ENCODE data around the gene NIM1K. TPM values are rescaled to one million over a fixed set of nuclear protein-coding genes. Genes with fewer than 3 reads are reported as not detected.
"Not testable (repeated sequence)": the region's sequence is repeated elsewhere in the genome, so short reads cannot be mapped to it uniquely, and the experiment has no call there.

The NIM1K gene
- total RNA-seq, 1 donor from 2014 or later: 0.61 TPM

- intact Hi-C loops (cut with micrococcal nuclease): loop anchor here (5.0 to 10.0 kb wide), 4 partner anchors 196 to 1614 kb away; partner anchors contain the start of gene MRPS30
Observed at GRCh38 chr5:43190755-43191603, 1.0 kb upstream of the NIM1K start.

- intact Hi-C loops (cut with micrococcal nuclease): loop anchor here (1.0 to 10.0 kb wide), 13 partner anchors 42 to 1612 kb away; partner anchors contain the start of genes HMGCS1 and MRPS30
Observed at GRCh38 chr5:43192558-43193180, 644 bp downstream of the NIM1K start.

- intact Hi-C loops (cut with micrococcal nuclease): loop anchor here (1.0 to 10.0 kb wide), 12 partner anchors 41 to 1611 kb away; partner anchors contain the start of genes HMGCS1 and MRPS30
Observed at GRCh38 chr5:43193181-43193893, 1.3 kb downstream of the NIM1K start.

- intact Hi-C loops (cut with micrococcal nuclease): loop anchor here (1.0 to 10.0 kb wide), 12 partner anchors 40 to 1611 kb away; partner anchors contain the start of genes HMGCS1 and MRPS30
Observed at GRCh38 chr5:43193894-43194265, 1.9 kb downstream of the NIM1K start.

- intact Hi-C loops (cut with micrococcal nuclease): loop anchor here (10.0 kb wide), 1 partner anchor 1609 kb away; the partner anchor contains the start of gene MRPS30
Observed at GRCh38 chr5:43195670-43196265, 3.7 kb downstream of the NIM1K start.

- intact Hi-C loops (cut with micrococcal nuclease): loop anchor here (10.0 kb wide), 1 partner anchor 1607 kb away; the partner anchor contains the start of gene MRPS30
Observed at GRCh38 chr5:43197535-43197934, 5.5 kb downstream of the NIM1K start.

GRCh38 chr5:43201442-43201841 is 9.4 kb downstream of the NIM1K start:
- intact Hi-C loops (cut with micrococcal nuclease): not testable (repeated sequence)

DNA sequence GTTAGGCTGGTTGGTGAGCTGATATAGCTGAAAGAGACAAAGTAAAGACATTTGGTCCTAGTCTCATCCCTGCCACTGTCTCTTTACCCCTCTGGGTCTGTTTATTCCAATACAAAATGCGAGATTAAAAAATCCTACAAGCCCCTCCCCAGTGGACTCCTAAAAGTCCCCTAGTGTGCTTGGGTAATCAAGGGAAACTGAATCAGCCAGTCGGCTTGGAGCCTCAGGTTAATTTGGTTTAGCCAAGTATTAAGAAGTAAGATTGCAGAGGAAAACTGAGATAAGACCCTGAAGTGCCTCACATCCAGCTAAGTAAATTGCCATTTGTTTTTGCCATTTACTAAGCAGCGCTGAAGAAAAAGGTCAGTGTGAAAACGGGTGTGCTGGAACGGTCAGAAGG is 10.4 kb downstream of the NIM1K start:
- intact Hi-C loops (cut with micrococcal nuclease): no loop called here

GRCh38 chr5:43203373-43203772 is 11.3 kb downstream of the NIM1K start:
- intact Hi-C loops (cut with micrococcal nuclease): no loop called here

DNA sequence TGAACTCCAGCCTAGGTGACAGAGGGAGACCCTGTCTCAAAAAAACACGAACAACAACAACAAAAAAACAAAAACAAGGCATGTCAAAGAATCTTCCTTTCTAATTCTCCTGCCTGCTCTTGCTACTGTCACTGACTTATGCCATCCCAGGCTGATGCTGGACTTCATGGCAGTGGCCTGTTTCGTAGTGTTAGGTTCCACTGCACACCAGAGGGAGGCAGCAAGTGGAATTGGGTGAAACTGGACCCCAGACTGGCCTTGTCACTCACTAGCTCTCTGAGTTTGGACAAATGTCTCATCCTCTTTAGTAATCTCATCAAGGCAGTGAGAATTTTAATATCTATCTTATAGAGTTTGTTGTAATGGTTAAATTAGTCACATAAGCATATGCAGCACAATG is 12.9 kb downstream of the NIM1K start:
- intact Hi-C loops (cut with micrococcal nuclease): no loop called here

DNA sequence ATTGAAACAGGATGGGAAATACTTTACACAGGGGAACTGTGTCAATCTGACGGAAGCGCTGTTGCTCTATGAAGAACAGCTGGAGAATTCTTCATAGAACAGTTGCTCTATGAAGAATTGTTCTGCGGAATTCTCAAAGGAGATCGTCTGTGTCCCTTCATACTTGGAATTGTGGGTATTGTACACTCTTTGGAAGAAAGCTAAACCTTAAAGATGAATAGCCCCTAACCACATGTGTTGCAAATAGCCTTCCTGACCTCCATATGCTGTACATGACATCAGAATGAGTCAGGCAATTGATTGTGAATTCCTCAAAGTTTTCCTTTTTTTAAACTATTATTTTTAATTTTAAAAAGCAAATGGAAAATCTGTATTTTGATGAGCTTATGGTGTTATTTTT is 15.6 kb downstream of the NIM1K start:
- intact Hi-C loops (cut with micrococcal nuclease): no loop called here

DNA sequence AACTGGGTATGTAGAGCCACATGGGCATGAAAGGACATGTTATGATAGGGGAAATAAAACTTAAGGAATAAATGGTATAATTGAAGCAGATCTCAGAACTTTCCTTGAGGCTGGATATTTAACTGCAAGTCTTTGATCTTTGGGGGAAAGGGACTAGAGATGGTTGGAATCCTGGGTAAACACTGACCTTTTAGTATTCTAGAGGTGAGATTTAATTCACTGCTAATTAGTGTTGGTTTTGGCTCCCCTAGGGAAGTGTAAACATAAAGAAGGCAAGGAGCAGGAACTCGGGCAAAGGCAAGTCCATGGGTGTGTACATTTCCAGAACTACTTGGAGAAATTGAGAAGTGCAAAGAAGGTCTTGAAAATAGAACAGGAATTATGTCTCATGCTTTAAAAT is 16.6 kb downstream of the NIM1K start:
- intact Hi-C loops (cut with micrococcal nuclease): no loop called here

DNA sequence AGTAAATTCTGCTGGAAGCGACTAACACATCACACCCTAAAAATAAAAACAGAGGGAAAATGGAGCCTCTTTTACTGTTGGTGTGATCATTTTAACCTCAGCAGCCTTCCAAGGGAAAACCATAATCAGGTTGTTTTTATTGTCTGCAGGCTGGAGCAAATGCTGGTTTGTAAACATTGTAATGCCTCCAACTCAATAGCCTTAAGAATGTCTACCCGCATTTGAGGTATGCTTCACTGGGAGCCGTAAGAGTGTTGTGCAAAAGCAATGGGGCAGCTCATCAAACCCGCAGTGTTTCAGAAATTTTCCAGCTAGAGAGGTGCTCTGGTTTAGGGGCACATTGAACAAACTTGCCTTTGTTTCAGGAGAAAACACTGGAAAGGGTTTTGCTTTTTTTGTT is 17.0 kb downstream of the NIM1K start:
- intact Hi-C loops (cut with micrococcal nuclease): no loop called here

DNA sequence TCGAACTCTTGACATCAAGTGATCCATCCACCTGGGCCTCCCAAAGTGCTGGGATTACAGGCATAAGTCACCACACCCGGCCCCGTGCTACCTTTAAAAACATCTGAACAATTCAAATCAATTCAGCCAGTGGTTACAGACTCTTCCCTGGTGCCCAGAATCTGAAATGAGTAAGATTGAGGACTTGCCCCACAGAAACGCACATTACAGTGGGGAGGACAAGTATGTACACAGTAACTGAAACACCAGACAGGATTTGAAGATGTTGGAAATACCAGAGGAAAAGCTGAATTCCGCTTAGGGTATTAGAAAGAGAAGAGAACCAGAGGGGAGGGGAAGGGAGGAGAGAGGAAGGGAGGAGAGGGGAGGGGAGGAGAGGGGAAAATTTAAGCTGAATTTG is 17.8 kb downstream of the NIM1K start:
- intact Hi-C loops (cut with micrococcal nuclease): no loop called here

DNA sequence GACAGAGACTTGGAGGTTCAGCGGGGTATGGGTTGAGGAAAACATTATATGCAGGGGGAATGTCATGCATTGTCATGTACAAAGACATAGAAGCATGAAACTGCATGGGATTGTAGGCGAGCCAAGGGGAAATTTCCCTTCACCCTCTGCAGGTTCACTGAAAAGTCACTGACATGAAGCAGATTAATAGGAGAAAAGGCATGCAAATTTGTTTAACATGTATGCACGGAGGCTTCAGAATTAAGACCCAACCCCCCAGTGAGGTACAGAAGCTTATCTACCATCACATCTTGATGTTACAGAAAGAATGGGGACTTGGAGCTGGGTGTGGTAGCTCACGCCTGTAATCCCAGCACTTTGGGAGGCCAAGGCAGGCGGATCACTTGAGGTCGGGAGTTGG is 18.5 kb downstream of the NIM1K start:
- intact Hi-C loops (cut with micrococcal nuclease): no loop called here

GRCh38 chr5:43213951-43214350 is 21.9 kb downstream of the NIM1K start:
- intact Hi-C loops (cut with micrococcal nuclease): no loop called here

DNA sequence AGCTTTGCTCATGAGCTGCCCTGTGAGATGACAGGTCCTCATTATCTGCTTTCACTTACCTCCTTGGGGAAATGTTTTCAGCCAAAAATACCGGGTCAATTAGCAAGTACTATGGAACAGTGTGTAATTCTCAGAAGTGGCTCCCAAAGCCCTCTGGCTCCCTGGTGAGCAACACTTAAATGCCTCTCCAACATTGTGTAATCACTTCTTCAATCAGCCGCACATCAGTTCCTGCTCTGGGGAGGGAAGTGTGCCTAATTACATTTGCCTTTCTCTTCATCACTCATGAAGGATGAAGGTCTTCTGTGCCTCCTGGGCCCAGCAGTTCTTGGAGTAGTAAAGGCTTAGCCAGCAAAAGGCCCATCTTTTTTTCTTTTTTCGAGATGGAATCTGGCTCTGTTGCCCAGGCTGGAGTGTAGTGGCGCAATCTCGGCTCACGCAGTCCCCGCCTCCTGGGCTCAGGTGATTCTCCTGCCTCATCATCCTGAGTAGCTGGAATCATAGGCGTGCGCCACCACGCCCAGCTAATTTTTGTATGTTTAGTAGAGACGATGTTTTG is 23.1 kb downstream of the NIM1K start:
- intact Hi-C loops (cut with micrococcal nuclease): no loop called here

- intact Hi-C loops (cut with micrococcal nuclease): no loop called here
Observed at GRCh38 chr5:43216941-43217340, 24.9 kb downstream of the NIM1K start.

DNA sequence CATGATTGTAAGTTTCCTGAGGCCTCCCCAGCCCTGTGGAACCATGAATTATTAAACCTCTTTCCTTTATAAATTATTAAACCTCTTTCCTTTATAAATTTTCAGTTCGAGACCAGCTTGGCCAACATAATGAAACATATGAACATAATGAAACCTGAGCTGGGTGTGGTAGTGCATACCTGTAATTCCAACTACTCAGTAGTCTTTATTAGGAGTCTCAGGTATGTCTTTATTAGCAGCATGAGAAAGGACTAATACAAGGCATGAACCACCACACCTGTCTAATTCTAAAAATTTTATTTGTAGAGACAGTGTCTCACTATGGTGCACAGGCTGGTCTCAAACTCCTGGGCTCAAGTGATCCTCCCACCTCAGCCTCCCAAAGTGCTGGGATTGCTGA is 27.1 kb downstream of the NIM1K start:
- intact Hi-C loops (cut with micrococcal nuclease): no loop called here

GRCh38 chr5:43221502-43221901 is 29.5 kb downstream of the NIM1K start:
- intact Hi-C loops (cut with micrococcal nuclease): no loop called here

DNA sequence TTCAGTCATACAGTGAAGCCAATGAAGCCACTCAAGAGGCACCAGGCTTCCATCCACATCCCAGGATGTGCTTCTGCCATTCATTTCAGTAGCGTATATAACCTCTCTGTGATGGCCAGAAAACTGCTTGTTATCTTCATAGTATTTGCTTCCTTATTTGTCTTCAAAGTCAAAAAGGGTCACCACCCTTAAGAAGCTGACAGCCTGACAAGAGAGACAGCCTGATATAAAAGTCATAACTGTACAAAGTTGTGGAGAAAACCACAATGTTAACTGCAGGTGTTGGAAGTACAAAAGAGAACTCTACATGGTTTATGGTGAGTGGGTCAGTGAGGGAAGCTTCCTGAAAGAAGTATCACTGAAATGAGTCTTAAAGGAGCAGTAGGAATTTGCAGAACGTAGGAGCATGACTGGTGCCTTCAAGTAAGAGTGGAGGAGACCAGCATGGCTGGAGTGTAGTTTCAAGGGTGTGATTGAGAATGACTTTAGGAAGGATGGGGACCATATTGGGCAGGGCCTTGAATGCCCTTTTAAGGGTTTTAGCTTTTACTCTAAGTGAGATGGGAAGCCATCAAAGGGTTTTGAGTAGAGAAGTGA is 33.7 kb downstream of the NIM1K start:
- intact Hi-C loops (cut with micrococcal nuclease): no loop called here
